ENCODE data around the gene ANKRD24. TPM values are rescaled to one million over a fixed set of nuclear protein-coding genes. Genes with fewer than 3 reads are reported as not detected.
"Not testable (repeated sequence)": the region's sequence is repeated elsewhere in the genome, so short reads cannot be mapped to it uniquely, and the experiment has no call there.

The ANKRD24 gene
- polyA plus RNA-seq, 1 donor: 2.9 TPM

DNA sequence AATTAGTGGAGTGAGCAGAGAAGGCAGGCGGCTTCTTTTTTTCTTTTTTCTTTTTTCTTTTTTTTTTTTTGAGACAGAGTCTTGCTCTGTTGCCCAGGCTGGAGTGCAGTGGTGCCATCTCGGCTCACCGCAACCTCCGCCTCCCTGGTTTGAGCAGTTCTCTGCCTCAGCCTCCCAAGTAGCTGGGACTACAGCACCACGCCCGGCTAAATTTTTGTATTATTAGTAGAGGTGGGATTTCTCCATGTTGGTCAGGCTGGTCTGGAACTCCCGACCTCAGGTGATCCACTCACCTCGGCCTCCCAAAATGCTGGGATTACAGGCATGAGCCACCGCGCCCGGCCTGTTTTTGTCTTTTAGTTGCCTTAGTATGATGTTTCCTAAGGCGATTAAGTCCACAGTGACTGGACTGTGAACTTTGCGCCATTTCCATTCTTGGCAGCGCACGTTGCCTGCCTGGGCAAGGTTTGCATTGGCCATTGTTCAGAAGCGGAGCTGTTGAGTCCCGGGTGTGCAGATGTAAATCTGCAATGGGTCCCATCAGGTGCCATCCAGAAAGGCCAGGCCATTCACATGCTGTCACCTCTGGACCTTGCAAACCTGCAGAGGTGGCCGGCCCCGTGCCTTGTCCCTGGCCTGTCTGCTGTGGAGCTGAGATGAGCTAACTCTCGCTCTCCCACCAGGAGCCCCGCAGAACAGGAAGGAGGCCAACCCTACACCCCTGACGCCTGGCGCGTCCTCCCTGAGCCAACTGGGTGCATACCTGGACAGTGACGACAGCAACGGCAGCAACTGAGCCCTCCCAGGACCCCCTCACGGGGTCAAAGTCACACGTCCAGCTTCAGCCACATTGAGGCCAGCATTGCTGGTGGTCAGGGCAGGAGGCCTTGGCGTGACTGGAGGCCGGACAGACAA is 85.7 kb downstream of the ANKRD24 start:
- no peak for DNase-seq (ENCODE audit: low read depth)

DNA sequence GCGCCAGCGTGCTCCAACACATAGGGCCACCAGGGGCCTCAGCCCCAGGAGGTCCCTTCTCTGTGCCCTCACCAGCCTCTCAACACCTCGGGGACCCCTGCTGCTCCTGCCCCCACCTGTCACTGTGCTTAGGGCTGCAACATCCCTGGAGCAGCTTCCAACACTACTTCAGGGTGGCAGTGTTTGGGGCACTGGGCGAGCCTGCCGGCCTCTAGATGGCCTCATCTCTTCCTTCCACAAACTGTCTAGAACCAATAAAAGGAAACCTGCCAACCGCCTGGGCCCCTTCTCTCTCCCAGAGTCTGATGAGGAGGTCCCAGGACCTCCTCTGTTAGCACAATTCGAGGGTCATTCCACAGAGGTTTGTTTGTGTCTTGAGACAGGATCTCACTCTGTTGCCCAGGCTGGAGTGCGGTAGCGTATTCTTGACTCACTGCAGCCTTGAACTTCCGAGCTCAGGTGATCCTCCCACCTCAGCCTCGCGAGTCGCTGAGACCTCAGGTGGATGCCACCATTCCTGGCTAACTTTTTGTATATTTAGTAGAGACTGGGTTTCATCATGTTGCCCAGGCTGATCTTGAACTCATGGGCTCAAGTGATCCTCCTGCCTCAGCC is 86.4 kb downstream of the ANKRD24 start:
- DNase-seq (ENCODE audit: low read depth): no peak

DNA sequence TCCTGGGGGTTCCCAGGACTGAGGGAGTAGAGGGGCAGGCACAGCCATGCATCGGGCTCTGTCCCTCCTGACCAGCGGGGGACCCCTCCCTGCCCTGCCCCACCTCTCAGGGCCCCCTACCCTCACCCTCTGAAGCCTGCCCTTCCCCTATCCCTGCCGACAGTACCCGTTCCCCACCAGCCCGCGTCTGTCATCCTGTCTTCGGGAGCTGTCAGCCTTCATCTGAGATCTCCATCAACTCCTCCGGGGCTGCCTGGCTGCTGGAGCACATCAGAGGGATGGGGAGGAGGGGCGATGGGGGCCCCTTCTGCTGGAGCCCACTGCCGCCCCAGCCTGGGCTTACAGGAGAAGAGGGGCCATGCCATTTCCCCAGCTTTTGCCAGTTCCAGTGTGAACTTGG is 90.4 kb downstream of the ANKRD24 start:
- no peak for DNase-seq (ENCODE audit: low read depth)

DNA sequence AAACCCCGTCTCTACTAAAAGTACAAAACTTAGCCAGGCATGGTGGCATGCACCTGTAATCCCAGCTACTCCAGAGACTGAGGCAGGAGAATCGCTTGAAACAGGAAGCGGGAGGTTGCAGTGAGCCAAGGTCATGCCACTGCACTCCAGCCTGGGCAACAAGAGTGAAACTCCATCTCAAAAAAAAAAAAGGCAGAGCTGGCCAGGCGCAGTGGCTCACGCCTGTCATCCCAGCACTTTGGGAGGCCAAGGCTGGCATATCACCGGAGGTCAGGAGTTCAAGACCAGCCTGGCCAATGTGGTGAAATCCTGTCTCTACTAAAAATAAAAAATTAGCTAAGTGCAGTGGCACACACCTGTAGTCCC is 91.8 kb downstream of the ANKRD24 start:
- not testable (repeated sequence) for DNase-seq (ENCODE audit: low read depth)

Other genes with a start within 250 kb of the ANKRD24 start
- 285 TPM for gene NMRK2, start 249.6 kb upstream of the ANKRD24 start, polyA plus RNA-seq (ENCODE audit: insufficient read length)
- gene DAPK3, start 211.6 kb upstream of the ANKRD24 start, polyA plus RNA-seq (ENCODE audit: insufficient read length): 100 TPM
- 2,855 TPM for gene EEF2, start 197.2 kb upstream of the ANKRD24 start, polyA plus RNA-seq (ENCODE audit: insufficient read length)
- 25.0 TPM for gene PIAS4, start 175.0 kb upstream of the ANKRD24 start, polyA plus RNA-seq (ENCODE audit: insufficient read length)
- gene ZBTB7A, start 115.8 kb upstream of the ANKRD24 start, polyA plus RNA-seq (ENCODE audit: insufficient read length): 8.0 TPM
- 119 TPM for gene MAP2K2, start 58.6 kb upstream of the ANKRD24 start, polyA plus RNA-seq (ENCODE audit: insufficient read length)
- gene CREB3L3, start 29.1 kb upstream of the ANKRD24 start, polyA plus RNA-seq (ENCODE audit: insufficient read length): not detected
- 11.2 TPM for gene SIRT6, start 126 bp upstream of the ANKRD24 start, polyA plus RNA-seq (ENCODE audit: insufficient read length)
- 0.38 TPM for gene EBI3, start 46.8 kb downstream of the ANKRD24 start, polyA plus RNA-seq (ENCODE audit: insufficient read length)
- 12.9 TPM for gene YJU2, start 64.4 kb downstream of the ANKRD24 start, polyA plus RNA-seq (ENCODE audit: insufficient read length)
- gene SHD, start 96.6 kb downstream of the ANKRD24 start, polyA plus RNA-seq (ENCODE audit: insufficient read length): 117 TPM
- gene TMIGD2, start 119.7 kb downstream of the ANKRD24 start, polyA plus RNA-seq (ENCODE audit: insufficient read length): 0.46 TPM
- gene FSD1, start 121.9 kb downstream of the ANKRD24 start, polyA plus RNA-seq (ENCODE audit: insufficient read length): 2.4 TPM
- 4.9 TPM for gene STAP2, start 156.1 kb downstream of the ANKRD24 start, polyA plus RNA-seq (ENCODE audit: insufficient read length)
- gene MPND, start 160.9 kb downstream of the ANKRD24 start, polyA plus RNA-seq (ENCODE audit: insufficient read length): 15.9 TPM
- gene SH3GL1, start 217.9 kb downstream of the ANKRD24 start, polyA plus RNA-seq (ENCODE audit: insufficient read length): 57.7 TPM
- 11.1 TPM for gene CHAF1A, start 220.0 kb downstream of the ANKRD24 start, polyA plus RNA-seq (ENCODE audit: insufficient read length)